HG03196 (cell line): ENCODE data around the gene NOX1.
A peak's percentile ranks its signal among the peaks of the same experiment; 100 is the strongest.
"Not testable (repeated sequence)": the region's sequence is repeated elsewhere in the genome, so short reads cannot be mapped to it uniquely, and the experiment has no call there.

Experiments
- ATAC-seq: cut with Tn5 transposase; IDR thresholded peaks from one replicate; pipeline ENCODE4 v1.9.1; 2021; ENCODE audit not compliant: unreplicated experiment

Gene NOX1

DNA sequence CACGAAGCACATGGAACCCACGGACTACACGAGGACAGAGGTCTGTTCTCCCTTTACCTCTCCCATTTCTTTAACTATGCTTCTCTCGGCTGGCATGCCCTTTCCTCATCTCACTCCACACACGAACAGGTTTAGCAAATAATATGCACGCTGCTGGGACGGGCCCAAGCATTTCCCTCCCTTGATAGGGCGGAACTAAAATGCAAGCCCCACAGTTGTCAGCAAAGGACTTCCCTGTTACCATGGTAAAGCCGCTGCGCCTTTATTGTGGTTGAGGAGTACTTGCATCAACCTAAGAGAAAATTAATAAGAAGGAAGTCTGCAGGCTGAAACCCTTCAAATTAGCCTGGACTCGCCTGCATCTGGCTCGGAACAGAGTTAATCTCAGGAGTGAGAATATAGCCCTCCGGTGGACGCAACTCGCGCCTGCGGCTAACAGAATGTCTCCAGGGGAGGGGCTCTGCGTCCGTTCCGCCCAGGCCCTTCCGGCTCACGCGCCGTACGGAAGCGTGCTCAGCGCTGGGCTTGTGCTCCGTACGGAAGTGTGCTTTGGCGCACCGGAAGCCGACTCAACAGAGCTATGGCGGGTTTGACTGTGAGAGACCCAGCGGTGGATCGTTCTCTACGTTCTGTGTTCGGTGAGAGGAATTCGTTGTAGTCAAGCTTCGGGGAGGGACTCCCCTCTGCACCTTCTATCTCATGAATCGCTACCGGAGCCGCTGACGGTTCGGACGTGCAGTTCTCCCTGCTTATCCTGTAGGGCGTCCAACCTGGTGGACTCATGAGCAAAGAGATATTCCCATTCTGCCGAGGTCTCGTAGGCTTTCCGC is 54.1 kb downstream of the NOX1 start, which contains the start of gene CSTF2:
Gene CSTF2, plus strand, starts transcription at position 555 of the 830 bp plus-strand sequence. Its CDS starts 26 bp downstream, at position 581.
- peak; percentile 99 for ATAC-seq

DNA sequence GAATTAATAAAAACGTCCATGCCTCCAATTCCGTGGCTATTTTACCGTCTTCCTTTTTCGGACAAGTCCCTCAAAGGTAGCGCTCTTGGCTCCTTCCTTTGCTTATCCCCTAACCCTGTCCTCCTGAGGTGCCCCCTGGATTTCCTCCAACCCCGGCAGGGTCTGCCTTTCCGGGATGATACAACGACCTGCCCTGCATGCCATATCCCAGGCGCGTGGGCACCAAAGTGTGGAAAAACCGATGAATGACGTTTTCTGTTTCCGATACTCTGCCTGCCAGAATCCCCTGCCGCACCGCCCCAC is 54.7 kb downstream of the NOX1 start:
- no peak for ATAC-seq

DNA sequence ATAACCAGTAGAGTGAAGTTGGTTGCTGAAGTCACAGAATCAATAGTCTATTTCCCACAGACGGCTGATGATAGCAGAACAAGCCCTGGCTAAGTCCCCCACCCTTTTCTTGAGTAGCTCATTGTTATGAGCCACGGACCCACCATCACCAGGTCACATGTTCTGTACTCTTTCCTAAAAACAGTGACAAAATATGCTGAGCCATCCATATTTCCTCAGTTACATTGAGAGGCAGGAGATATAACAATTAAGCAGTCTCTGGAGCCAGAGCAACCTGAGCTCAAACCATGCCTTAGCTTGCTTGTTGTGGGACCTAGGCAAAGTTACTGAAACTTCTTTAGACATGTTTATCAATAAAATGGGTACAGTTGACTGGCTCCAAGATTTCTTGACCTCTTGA is 56.8 kb downstream of the NOX1 start:
- no peak for ATAC-seq

DNA sequence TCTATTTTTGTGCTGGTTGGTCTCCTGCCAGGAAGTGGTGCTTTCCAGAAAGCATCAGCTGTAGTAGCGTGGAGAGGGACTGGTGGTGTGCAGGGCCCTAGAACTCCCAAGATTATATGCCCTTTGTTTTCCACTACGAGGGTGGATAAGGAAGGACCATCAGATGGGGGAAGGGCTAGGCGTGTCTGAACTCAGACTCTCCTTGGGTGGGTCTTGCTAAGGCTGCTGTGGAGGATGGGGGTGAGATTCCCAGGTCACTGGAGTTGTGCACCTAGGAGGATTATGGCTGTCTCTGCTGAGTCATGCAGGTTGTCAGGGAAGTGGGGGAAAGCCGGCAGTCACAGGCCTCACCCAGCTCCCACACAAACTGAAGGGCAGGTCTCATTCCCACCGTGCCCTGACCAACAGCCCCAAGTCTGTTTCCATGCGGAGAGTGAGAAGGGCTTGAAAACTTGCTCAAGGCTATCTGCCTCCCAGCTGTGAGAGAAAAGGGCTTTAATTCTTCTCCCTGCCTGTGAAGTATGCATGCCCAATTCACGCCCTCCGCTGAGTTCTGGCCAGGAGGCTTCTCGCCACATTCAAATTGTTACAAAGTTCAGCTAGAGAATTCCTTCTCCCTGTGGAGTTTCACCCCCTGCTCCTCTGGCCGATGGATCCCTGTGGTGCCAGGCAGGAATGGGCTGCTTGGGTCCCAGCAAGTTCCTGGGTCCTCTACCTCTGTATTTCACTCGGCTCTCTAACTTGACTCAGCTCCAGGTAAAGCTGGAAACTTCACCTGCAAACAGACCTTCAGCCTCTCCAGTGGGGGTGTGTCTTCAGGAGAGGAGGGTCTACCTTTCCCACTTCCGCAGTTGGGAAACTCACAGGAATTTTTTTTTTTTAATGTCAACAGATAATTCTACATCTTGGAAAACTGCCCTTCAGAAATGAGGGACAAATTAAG is 61.7 kb downstream of the NOX1 start:
- ATAC-seq, result no peak

DNA sequence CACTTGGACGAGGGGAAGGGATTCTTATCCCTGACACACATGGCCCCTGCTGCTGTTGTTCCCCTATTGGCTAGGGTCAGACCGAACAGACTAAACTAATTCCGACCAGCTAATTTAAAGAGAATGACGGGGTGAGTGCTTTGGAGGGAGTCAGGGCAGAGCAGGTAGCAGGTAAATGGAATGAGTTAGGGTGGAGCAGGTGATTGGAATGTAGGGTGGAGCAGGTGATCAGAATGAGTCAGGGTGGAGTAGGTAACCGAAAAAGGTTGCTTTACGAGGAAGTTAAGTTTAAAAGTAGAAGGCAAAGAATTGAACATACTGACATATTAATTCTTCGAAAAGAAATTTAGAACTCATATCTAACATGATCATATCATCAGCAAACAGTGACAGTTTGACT is 65.9 kb downstream of the NOX1 start:
- not testable (repeated sequence) for ATAC-seq

DNA sequence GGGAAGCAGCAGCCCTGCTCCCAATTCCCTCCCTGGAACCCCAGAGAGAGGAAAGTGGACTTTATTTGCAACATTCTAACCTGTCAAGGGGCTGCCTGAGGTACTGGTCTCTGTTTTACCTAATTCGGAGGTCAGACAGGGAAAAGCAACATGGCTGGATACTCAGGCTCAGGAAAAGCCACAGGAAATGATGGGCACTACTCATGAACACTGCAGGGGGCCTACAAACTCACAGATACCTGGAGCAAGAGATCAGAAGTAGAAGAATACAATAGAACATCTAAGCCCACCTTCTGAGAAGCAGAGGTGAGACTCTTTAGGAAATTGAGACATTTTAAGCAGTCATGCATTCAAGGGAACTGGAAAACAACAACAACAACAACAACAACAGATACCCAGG is 69.4 kb downstream of the NOX1 start:
- no peak for ATAC-seq

DNA sequence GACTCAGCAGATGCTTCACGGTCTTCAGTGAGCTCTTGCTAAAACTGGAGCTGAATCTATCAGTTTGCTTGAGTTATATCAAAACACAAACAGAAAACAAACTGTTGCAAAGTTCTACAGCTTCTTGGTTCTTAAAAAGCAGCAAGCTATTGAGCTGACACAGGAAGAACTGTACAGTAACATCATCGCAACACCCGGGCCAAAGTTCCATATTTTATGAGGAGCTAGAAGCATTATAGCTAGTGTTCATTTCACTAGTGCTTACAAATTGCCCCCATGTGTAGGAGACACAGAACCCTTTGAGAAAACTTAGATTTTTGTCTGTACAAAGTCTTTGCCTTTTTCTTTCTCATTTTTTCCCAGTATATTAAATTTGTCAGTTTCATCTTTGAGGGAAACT is 71.3 kb downstream of the NOX1 start:
- no peak for ATAC-seq

DNA sequence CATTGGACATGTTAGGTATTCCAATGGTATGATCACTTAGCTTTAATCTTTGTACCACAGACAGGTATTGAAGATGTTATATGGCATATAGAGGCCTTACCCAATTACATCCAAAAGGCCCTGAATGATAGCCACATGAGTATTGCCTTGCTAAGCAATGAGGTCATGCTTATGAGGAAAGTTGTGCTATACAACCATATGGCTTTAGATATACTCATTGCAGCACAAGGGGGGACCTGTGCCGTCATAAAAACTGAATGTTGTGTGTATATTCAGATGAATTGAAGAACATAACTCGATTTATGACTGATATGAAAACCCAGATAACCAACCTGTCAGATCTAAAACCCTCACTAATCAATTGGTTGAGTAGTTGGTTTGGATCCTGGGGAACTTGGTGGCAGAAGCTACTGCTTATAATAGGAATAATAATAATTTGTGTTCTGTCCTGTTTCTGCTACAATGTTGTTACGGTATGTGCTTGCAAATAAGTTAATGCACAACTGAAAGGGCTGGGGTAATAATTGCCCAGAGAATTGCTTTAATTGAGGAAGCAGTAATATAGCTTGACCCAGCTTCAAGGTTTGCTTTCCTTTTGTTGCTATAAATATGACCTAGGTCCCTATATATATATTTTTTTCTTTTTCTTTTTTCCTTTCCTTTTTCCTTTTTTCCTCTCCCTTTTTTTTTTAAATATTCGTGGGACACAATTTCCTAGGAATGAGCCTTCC is 75.5 kb downstream of the NOX1 start:
- no peak for ATAC-seq

DNA sequence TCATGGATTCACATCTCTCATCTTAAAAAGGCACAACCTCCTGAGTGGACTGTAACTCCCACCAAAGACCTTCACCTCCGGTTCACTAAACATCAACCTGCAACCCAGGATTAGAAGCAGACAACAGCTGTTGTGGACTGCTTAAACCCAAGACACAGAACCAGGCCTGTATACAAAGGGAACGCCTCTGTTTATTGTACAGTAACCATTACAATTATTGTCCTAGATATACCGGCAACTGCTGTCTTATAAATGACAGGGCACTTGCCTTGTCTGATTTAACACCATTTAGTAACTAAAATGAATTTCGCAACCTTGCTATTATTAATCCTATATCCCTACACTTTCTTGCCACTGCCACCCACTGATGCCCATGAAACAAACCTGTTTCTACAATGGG is 76.8 kb downstream of the NOX1 start:
- ATAC-seq, result no peak

DNA sequence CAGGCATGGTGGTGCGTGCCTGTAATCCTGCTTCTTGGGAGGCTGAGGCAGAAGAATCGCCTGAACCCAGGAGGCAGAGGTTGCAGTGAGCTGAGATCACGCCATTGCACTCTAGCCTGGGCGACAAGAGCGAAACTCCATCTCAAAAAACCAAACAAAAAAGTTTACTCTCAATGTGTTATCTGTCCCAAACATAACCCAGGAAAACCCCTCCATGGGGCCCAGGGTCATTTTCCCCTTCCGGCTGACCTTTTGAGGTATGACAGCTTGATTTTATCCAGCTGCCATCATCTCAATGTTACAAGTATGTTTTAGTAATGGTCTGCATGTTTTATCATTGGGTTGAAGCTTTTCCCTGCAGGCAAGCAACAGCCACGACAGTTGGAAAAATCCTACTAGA is 77.8 kb downstream of the NOX1 start:
- ATAC-seq, result not testable (repeated sequence)
